HG03196 (cell line): ENCODE data around the gene NCAM1.
"Not testable (repeated sequence)": the region's sequence is repeated elsewhere in the genome, so short reads cannot be mapped to it uniquely, and the experiment has no call there.

Experiments used
- ATAC-seq: cut with Tn5 transposase; IDR thresholded peaks from one replicate; pipeline ENCODE4 v1.9.1; 2021; ENCODE audit not compliant: unreplicated experiment

The NCAM1 gene

GRCh38 chr11:113019711-113020110 lies 58.5 kb downstream of the NCAM1 start:
- ATAC-seq, result no peak

GRCh38 chr11:113021111-113021510 lies 59.9 kb downstream of the NCAM1 start:
- ATAC-seq, result no peak

DNA sequence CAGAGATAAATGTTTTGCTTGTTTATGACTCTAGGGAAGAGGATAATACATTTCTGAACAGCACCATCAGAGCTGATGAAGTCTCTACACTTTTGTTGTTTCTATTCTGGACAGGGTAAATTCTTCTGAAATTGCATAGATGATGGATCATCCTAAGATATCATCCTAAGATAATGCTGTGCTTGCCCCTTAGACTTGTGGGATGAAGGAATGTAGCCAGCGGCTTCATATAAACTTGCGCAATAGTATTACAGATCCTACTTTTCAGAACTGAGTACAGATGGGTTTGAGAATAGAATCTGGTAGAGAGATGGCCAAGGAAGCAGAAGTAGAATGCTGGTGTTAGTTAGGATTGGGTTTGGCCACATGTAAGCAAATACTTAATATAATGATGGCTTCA lies 61.0 kb downstream of the NCAM1 start:
- ATAC-seq, result no peak

GRCh38 chr11:113023228-113023627 lies 62.0 kb downstream of the NCAM1 start:
- no peak for ATAC-seq

DNA sequence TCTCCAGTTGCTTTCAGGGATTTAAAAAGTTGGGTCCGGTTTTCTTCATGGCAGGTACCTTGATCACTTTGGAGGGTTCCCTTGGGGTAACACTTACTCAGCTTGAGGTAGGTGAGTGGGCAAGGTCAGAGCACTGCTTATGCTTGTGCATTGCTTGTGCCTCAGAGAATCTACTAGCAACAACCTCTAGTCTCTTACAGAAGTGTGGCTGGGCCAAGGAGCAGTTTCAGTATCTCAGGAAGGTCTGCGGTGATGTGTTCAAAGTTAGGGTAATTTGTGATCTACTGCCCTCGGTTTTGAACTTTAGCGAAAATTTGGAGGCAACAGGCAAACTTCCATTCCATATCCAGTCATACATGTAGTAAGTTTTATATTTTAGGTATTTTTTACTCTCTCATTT lies 62.8 kb downstream of the NCAM1 start:
- ATAC-seq, result no peak

DNA sequence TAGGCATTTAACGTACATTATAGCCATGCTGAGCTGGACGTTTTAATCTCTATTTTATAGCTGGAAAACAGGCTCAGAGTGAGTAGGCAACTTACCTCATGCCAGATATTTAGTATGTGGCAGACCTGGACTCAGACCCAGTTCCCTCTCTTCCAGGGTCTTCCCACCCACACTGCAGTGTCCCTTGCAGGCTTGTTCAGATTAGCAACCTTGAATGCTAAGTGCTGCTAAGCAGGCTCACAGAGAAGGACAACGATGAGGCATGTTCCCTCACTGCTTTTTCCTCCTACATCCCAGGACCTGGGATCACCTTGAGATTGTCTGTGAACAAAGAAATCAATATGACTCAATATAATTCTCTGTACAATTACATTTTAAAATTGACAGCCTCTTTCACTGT lies 65.6 kb downstream of the NCAM1 start:
- no peak for ATAC-seq

- ATAC-seq, result no peak
These were observed 73.4 kb downstream of the NCAM1 start for GRCh38 chr11:113034576-113034975.

DNA sequence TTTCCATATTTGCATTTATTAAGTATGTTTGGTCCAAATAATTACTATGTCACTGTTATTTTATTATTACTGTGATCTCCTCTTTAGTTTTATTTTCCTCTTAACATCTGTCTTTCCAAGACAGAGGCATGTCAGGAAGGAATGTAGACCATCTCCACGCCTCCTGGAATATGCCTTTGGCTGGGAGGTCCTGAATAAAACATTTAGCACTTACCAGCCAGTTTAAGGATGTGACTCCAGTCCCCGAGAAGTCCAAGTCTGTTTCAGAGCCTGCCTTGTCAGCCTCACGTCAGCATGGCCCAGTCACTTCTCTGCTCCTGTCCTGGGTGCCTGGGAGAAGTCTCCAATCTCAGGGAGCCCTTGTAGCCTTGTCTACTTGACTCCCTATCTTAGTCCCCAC lies 74.5 kb downstream of the NCAM1 start:
- ATAC-seq, result no peak

DNA sequence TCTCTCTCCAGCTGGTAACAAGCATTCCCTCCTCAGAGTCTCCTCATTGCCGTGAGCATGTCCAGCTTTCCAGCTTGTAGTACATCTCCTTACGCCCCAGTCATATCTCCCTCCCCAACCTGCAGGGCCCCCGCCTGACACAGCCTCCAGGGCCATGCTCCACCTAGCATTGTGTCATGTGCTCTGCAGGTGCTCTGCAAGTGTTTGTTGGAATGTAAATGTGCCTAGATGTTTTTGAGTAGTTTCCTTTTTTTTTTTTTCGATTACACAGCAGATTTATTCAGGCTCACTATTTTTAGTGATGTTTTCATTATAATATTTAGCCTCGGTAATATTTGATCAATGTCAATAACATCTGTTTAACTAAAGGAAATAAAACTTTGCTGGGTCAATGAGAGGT lies 82.5 kb downstream of the NCAM1 start:
- ATAC-seq, result no peak

DNA sequence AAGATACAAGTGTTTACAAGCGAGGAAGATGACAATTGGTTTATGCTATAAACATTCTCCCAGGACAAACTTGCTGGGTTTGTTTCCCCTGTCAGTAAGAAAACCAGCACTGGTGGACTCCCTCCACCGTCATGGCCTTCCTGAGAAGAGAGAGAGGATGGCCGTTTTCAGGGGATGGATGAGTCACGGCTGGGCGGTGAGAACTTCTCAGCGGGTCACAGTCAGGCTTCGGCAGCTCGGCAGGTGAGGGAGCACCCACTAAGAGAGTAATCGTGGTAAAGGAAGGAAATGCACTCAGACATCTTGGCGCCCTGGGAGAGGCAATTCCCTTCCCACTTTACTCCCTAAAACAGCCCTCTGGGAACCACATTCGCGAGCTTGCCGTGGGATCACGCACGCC lies 83.9 kb downstream of the NCAM1 start:
- ATAC-seq, result no peak

DNA sequence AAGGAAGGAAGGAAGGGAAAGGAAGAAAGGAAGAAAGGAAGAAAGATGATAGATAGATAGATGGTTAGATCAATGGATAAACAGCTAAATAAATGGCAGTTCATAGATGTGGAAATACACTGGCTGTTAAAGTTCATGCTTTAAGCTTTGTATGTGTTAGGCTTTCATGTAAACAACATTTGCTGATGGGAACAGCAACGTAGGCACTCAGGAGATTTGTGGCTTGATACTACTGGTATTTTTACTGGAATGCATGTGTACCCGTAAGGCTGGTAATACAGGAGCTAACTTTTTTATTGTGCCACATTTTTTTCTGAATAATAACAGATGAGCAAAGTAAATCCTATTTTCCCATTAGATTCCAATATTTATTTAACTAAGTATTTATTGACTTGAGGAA lies 85.6 kb downstream of the NCAM1 start:
- no peak for ATAC-seq

GRCh38 chr11:113048820-113049768 lies 87.9 kb downstream of the NCAM1 start:
- ATAC-seq, result no peak

DNA sequence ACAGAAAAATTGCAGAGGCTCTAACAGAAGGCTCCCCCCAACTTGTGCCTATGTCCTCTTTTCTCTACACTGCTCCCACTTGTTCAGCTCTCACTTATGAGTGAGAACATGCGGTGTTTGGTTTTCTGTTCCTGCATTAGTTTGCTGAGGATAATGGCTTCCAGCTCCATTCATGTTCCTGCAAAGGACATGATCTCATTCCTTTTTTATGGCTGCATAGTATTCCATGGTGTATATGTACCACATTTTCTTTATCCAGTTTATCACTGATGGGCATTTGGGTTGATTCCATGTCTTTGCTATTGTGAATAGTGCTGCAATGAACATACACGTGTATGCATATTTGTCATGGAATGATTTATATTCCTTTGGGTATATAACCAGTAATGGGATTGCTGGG lies 91.8 kb downstream of the NCAM1 start:
- ATAC-seq, result not testable (repeated sequence)

DNA sequence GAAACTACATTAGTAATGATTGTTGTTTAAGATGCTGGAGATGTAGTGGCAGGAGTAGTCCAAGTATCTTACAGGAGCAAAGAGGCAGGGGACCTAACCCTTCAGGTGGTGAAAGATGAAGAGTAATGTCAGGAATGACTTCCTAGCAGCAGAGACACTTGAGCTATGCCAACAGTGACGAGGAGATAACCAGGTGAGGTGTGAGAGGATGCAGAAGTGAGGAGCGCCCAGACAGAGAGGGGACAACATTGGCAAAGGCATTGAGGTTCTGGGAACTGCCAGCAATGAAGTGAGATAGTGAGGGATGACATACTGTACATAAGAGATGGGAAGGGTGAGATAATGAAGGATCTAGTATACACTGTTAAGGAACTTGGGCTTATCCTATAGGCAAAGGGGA lies 95.8 kb downstream of the NCAM1 start:
- no peak for ATAC-seq

DNA sequence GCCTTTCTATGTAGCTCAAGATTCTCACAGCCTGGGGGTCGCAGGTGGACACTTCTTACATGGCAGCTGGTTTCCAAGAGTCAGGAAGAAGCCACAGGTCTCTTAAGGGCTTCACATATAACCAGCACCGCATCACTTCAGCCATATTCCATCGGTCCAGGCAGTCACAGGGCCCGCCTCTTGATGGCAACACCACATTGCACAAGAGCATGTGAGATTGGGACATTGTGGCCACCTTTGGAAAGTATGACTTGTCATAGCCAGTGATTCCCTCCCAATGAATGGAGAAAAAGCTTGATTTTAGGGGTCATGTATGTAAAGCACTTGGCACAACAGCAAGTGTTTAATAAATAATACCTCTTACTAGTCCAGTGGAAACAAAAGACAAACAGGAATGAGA lies 98.3 kb downstream of the NCAM1 start:
- no peak for ATAC-seq

GRCh38 chr11:113065330-113065729 lies 104.1 kb downstream of the NCAM1 start:
- no peak for ATAC-seq

DNA sequence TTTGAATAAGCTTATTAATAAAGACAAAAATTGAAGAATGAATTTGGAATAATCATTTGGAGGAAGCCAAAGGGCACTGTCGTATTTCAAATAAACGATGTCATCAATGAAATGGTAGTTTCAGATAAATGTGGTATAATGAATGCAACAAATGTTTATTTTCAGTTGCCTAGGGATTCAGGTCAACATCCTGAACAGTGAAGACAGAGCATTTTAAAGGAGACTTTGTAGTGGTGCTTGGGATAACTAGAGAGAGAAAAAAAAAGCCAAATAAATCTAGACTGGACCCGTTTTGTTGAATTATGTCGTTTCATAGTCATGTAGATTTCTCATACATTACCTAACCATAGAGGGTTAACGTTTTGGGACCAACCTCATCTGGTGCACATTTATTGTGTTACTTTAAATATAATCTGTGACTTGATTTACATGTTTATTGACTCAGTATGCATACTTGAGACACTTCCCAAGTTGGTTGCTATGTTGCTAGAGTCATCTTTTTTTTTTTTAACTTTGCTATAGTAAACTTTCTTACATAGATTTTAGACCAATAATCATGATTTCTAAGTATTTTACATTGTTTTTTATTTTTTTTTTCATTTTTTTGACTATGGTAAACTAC lies 111.1 kb downstream of the NCAM1 start:
- no peak for ATAC-seq

- no peak for ATAC-seq
These were observed 112.2 kb downstream of the NCAM1 start for GRCh38 chr11:113073290-113073953.

GRCh38 chr11:113075586-113076095 lies 114.4 kb downstream of the NCAM1 start:
- no peak for ATAC-seq

GRCh38 chr11:113077379-113077778 lies 116.2 kb downstream of the NCAM1 start:
- no peak for ATAC-seq

GRCh38 chr11:113082341-113082955 lies 121.2 kb downstream of the NCAM1 start:
- no peak for ATAC-seq
